Stimulated activated CD4-positive, alpha-beta T cell treated with anti-CD3 and anti-CD28 coated beads, Interleukin-2, amount 100 ng/mL, for 24 hours (primary cell): Measurements from ENCODE around the gene HSPA5.
"Not testable (repeated sequence)": the region's sequence is repeated elsewhere in the genome, so short reads cannot be mapped to it uniquely, and the experiment has no call there.

ENCODE experiments used
- DNase-seq, 2 donors: peaks; one replicate each; pipeline ENCODE4 v3.0.0-alpha.2; 2020

The HSPA5 gene

DNA sequence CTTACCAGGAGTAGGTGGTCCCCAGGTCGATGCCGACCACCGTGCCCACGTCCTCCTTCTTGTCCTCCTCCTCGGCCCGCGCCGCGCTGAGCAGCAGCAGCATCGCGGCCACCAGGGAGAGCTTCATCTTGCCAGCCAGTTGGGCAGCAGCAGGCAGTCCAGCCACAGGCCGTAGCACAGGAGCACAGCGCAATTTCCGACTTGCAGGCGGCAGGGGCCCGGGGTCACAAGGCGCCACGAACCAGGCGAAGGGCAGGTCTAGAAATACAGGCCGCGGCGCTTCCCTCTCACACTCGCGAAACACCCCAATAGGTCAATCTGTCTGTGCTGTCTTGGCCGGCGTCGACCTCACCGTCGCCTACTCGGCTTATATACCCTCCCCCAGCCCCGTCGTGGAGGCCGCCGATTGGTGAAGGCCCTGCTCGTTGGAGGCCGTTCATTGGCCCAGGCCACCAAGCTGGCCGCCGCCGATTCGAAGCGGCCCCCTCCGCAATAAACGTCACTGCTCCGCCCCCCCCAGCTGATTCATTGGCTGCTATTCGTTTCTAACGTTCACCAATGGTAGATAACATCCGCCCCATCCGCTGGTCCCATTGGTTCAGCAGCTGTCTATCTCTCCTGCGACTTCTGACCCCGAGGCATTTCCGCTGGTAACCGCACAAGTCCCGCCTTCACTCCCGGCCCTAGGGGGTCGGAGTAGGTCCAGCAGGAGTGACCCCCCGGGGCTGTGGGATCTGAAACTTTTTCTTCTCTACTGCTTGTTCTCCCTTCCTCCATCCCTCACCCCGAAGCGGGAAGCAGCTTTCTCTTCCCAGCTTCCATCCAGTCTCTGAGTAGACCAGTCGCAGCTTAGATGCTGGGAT lies at the start of gene HSPA5:
TSS of gene HSPA5 (minus strand) at position 344 of the 863 bp plus-strand sequence. CDS start at position 127, 217 bp downstream.
- DNase-seq, result peak; percentile 100

DNA sequence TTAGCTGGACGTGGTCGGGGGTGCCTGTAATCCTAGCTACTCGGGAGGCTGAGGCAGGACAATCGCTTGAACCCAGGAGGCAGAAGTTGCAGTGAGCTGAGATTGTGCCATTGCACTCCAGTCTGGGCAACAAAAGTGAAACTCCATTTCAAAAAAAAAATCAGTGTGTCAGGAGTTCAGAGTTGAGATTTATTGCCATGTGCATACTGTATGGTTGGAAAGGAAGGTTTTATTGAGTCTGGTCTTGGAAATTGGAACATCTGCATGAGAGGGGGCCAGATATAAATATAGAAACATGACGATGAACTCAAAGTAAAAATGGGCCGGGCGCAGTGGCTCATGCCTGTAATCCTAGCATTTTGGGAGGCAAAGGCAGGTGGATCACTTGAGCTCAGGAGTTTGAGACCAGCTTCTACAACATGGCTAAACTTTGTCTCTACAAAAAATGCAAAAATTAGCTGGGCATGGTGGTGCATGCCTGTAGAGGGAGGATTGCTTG lies 45.8 kb upstream of the HSPA5 start:
- DNase-seq, result not testable (repeated sequence)

DNA sequence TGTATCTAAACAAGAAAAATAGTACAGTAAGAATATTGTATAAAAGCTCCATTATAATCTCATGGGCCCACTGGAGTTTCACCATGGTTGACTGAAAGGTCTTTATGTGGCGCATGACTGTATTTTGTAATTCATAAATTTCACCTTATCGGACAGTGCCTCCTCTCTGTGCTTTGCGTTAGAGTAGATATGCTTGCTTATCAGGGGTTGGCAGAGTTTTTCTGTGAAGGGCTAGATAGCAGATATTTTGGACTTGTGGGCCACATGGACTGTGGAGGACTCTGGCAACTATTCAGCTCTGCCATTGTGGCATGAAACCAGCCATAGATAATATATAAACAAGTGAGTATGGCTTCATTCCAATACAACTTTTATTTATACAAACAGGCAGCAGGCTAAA lies 43.7 kb upstream of the HSPA5 start:
- DNase-seq, result no peak

DNA sequence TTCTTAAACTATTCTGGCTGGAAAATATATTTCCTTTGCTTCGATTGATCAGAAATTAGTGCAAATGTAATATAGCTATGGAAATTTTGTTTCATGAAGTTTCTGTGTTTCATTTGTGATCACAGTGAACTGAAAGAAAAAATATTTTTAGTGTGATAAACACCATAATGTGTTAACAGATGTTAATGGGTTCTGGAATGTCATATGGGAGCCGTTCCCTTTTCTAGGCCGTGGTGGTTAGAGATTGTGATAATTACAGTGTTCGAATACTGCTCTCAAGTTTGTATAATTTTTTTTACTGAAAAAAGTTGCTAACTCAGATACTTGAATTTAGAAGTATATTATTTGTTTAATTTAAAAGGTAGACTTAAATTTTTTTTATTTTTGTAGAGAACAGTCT lies 39.8 kb upstream of the HSPA5 start:
- no peak for DNase-seq

DNA sequence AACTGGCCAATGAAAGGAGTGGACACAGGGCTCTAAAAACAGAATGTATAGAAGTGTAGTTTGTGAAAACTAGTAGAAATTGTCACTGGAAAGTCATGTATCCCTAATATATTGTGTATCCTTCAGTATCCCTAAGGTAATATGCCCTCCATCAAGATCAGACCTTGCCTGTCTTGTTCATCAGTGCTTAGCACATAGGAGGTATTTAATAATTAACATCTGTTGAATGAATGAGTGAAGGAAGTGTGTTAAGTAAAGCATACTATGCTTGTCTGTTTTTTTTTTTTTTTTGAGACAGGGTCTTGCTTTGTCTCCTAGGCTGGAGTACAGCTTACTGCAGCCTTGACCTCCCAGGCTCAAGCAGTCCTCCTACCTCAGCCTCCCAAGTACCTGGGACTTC lies 36.3 kb upstream of the HSPA5 start:
- no peak for DNase-seq

DNA sequence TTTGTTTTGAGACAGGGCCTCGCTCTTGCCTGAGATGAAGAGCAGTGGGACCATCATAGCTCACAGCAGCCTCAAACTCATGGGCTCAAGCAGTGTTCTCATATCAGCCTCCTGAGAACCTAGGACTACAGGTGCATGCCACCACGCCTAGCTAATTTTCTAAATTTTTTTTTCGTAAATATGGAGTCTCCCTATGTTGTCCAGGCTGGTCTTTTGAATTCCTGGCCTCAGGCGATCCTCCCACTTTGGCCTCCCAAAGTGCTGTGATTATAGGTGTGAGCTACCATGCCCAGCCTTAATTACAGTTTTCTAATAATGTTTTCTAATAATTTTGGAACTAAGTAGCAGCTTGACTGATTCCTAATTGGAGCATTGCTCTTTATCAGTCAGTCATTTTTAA lies 35.6 kb upstream of the HSPA5 start:
- DNase-seq, result no peak

DNA sequence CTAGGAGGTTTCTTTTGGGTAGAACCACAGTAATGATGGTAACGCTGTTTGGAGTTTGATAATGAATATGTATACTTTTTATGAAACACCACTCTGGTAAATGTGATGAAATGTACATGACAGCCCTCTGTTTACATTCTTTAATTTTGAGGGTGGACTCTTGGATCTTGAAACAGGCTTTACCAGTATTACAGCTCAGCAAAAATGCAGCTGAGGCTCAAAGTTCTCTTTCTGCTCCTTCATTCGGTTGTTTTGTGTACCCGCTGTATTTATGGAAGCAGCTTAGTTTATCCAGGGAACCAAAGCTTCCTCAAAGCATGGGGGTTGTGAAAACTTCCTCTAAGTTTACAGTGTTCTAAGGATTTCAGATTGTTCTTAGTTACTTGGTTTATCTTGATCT lies 31.6 kb upstream of the HSPA5 start:
- DNase-seq, result no peak

DNA sequence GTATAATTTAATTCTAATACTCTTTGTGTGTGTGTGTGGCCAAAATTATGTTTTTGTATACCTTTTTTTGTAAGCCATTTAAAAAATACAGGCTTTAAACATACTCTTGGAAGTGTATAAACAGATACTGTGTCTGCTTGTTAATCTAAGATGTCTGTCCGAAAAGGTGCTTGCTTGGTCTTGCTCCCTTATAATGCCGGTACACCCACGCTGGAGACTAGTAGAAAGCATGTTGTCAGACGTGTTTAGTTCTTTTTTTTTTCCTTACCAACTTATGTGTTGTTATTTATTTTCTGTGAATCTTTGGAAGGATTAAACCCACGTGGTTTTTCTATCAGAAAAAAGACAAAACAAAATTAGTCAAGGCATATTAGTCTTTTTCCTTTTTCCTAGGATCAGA lies 29.9 kb upstream of the HSPA5 start:
- no peak for DNase-seq

DNA sequence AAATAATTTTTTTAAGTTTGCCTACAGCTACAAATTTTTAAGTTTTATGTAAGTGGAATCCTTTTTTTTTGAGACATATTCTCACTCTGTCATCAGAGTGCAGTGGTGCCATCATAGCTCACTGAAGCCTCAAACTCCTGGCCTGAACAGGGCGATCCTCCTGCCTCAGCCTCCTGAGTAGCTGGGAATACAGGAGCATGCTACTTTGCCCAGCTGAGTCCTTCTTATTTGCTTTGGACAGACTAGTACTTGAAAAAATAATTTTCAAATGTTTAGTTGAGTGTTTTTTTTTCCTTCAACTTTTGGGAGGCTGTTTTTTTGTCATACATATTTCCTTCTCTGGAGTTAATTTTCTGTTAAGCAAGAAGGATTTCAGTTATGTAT lies 27.9 kb upstream of the HSPA5 start:
- no peak for DNase-seq

DNA sequence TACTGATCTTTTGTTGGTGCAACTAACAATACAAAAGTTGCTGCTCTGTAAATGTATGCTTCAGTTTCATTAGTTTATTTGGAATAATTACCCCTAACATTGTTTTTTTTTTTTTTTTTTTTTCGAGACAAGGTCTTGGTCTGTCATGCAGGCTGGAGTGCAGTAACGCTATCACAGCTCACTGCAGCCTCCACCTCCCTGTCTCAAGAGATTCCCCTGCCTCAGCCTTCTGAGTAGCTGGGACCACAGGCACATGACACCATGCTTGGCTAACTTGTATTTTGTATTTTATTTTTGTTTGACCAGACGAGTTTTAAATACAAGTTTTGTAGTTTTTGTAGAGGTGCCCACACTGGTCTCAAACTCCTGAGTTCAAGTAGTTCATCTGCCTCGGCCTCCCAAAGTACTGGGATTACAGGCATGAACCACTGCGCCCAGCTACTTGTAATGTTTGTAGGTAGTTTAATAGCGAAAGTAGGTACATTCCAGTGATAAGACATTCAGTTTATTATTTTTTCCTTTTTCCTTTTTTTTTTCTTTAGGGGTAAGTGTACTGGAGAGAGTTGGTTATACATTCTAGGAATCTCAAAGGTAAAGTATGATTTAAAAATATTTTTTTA lies 27.4 kb upstream of the HSPA5 start:
- no peak for DNase-seq

DNA sequence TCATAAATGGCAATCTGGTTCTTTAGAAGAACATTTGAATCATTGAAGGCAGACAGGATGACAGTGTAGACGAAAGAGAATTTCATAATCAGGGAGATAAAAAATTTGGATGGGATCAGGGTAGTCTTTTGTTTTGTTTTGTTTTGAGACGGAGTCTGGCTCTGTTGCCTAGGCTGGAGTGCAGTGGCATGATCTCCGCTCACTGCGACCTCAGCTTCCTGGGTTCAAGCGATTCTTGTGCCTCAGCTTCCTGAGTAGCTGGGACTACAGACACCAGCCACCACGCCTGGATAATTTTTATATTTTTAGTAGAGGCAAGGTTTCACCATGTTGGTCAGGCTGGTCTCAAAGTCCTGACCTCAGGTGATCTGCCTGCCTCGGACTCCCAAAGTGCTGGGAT lies 22.9 kb upstream of the HSPA5 start:
- not testable (repeated sequence) for DNase-seq

DNA sequence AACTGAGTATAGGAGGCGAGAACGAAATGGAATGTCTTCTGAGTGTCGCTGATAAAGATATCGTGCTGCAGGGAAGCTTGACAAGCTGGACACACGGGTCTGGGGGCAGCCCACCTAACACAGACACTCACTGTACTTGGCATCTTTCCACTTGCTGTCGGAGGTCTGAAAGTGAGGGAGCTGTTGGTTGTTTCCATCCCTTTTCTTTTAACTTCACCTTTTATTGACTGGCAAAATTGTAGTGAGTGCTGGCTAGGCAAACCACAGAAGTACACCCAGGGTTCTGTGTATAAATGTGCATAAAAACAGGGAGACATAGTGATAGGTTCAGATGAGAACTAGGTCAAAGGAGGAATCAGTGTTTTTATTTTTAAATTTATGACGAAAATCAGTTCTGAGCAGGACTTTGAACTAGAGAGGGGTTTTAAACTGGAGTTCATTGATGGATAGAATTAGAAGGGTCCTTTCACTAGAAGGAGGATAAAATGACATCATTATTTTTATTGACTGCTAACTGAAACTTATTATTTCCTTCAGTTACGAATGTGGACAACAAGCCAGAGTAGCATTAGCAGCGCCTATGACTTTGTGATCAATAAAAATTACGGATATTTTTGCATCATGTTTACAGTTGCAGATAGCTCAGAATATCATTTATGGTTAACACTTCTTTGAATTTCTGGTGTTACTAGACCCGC lies 21.3 kb upstream of the HSPA5 start:
- no peak for DNase-seq

DNA sequence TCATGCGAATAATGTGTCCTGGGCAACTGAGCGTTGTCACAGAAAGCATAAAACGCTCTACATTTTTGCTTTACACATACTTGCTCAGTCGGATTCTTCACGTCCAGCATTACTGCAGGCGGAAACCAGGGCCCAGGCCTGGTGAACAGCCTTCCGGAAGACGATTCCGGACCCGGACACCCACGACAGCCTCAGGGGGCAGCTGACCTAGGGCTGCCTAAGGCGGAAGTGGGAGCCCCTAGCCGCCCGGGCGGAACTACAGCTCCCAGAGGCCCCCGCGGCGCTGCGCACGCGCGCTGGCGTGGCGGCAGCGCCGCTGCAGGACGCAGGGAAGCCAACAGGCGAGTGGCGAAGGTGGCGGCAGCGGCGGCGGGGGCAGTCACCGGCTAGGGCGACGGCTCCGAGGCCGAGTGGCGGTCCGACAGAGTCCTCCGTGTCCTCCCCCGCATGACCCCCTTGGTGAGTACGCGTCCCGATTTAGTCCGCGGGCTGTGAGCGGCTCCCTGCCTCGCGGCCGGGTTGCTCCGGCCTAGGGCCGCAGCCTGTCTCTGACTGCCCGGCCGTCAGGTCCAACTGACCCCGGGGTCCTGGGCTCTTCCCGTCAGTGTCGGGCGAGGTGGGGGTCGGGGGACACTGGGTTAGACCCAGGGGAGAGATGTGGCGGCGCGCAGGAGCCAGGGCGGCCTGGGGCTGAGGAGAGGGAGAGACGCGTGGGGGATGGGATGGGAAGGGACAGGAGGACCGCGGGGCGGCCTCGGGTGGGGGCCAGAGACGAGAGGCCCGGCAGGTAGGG lies 20.6 kb upstream of the HSPA5 start, which contains the start of gene GAPVD1:
TSS of gene GAPVD1 (plus strand) at position 326 of the 793 bp plus-strand sequence. CDS start 37,096 bp downstream, outside the sequence.
- DNase-seq, result peak; percentile 89

DNA sequence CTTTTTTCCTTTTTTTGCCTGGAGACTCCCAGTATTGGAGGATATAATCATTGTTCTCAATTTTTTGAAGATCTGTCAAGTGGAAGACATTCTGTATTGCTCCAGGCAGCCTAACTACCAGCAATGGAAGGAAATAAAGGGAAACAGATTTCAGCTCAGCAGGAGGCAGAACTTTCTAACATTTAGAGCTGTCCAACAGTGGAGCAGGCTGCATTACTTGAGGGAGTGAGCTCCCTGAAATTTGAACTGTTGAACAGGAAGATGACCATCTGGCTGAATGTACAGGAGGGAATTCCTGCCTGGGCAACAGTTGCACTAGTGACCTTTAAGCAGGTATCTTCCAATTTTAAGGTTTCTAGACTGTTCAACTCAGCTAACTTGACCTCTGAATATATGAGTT lies 19.4 kb upstream of the HSPA5 start:
- DNase-seq, result no peak

DNA sequence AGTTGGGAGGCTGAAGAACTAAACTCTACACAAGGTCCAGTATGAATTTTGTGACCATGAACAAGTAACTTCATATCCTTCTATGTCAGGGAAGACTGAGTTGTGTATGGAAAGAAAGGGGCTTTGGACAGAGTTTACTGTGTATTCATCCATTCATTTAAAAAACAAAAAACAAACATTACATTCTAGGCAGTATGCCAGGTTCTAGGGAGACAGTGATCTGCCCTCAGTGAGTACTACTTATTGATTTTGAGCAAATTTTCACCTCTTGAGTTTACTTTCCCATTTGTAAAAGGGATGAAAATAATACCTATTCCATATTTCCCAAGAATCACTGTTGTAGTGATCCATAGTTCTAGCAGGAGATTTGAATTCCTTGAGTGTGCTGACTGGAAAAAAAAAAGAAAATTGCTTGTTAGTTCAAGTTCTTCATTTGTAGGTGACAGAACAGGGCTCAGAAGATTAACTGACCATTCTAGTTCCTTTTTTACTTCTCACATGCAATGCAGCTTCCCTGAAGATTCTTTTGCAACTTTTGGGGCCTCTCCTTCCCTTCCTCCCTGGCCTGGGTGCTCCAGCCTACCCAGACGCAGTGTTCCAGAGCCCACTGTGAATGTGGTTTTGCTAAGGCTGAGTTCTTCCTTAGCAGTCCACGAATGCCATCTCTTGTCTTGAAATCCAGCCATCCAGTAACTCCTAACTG lies 17.8 kb upstream of the HSPA5 start:
- no peak for DNase-seq

DNA sequence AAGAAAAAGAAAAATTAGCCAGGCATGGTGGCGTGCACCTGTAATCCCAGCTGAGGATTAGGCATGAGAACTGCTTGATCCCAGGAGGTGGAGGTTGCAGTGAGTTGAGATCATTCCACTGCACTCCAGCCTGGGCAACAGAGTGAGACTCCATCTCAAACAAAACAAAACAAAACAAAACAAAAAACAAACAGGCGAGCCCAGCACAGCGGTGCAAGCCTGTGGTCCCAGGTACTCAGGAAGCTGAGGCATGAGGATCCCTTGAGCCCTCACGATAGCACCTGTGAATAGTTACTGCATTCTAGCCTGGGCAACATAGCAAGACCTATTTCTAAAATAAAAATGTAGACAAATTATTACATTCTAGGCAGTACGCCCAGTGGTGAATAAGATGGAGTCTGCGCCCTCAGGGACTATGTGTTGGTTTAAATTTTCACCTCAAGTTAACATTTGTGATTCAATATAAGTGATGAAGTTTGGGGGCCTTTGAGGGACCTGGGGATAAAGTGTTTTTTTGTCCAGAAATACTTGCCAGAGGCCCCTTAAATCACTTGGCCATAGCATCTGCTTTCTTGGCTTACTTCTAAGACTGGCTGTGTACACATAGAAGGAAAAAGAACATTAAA lies 17.1 kb upstream of the HSPA5 start:
- DNase-seq, result no peak

DNA sequence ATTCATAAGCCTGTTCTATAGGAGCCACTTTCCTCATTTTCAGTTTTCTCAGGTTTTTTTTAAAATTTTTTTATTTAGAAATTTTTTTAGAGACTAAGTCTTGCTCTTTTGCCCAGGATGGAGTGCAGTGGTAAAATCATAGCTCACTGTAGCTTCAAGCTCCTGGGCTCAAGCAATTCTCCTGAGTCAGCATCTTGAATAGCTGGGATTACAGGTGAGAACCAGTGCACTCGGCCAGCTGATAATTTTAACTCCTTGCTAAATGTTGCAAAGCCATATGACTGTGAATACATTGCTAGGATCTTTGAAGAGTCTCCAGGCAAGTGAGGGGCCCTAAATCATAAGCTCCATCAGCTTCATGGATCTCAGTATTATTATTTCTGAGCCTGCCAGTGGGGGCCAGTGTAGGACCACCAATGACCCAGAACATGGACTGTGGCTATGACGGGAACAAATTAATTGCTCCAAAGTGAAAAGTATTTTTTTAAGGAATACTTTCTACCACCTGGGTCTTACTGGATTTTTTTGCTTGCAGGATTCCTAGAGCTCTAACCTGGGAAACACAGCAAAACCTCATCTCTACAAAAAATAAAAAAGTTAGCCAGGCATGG lies 14.7 kb upstream of the HSPA5 start:
- DNase-seq, result no peak

DNA sequence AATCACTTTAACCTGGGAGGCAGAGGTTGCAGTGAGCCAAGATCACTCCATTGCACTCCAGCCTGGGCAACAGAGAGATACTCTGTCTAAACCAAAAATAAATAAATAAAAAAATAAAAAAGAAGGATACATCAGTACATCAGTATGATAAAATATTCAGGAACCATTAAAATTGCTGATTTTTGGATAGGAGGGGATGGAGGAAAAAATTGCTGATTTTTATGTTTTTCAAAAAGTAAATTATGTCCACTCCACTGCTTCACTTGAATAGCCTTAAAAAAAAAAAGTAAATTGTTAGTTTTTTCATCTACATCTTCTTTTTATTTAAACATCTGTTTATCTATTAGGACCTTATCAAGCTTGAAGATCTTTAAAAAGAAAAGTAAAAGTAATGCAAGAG lies 13.1 kb upstream of the HSPA5 start:
- no peak for DNase-seq

DNA sequence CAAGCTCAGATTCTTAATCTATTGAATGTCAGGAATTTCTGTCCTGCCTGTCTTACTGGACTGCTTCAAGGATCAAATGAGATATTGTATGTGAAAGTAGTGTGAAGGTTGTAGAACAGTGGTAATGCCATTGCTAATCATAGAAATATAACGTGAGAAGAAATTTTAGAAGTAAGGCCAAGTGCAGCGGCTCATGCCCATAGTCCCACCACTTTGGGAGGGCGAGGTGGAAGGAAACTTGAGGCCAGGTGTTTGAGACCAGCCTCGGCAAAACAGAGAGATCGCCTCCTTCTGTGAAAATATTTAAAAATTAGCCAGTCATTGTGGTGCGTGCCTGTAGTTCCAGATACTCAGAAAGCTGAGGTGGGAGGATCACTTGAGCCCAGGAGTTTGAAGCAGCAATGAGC lies 5.1 kb upstream of the HSPA5 start:
- DNase-seq, result no peak

DNA sequence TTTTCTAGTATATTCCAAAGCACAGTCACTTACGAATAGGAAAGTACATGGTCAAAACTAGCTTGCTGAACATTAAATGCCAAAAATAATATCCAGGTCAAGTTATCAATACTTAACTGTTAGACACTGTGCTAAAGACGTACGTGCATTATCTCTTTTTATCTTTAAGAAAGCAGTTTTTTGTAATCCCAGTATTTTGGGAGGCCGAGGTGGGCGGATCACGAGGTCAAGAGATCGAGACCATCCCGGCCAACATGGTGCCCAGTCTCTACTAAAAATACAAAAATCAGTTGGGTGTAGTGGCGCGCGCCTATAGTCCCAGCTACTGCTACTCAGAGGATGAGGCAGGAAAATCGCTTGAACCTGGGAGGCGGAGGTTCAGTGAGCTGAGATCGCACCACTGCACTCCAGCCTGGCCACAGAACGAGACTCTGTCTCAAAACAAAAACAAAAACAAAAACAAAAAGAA lies 2.7 kb upstream of the HSPA5 start:
- no peak for DNase-seq
